ENCODE data around the gene TAS2R40. TPM values are rescaled to one million over a fixed set of nuclear protein-coding genes. Genes with fewer than 3 reads are reported as not detected.

Gene TAS2R40
- polyA plus RNA-seq, 1 donor from 2014 or later: not detected

GRCh38 chr7:143257501-143257900, 35.7 kb downstream of the TAS2R40 start:
- TF ChIP-seq RAD21 (conservative IDR thresholded peaks at IDR 0.05) (no peak), TAF1 (IDR thresholded peaks at IDR 0.05; ENCODE audit: low read depth) (no peak), POLR2AphosphoS5 (IDR thresholded peaks at IDR 0.05) (no peak), SMC3 (conservative IDR thresholded peaks at IDR 0.05; ENCODE audit: poor library complexity) (no peak), CTCF (IDR thresholded peaks at IDR 0.05; ENCODE audit: poor library complexity, severe bottlenecking) (no peak), EZH2 (IDR thresholded peaks at IDR 0.05; ENCODE audit: borderline replicate concordance, insufficient read depth, low read length, poor library complexity, severe bottlenecking) (no peak), EP300 (conservative IDR thresholded peaks at IDR 0.05; ENCODE audit: poor library complexity, severe bottlenecking) (no peak), MXI1 (conservative IDR thresholded peaks at IDR 0.05; ENCODE audit: poor library complexity, severe bottlenecking) (no peak), REST (IDR thresholded peaks at IDR 0.05; ENCODE audit: borderline replicate concordance) (no peak)
- no peaks in the 10 kb centered on the region for H4K20me1 ChIP-seq (ENCODE audit: insufficient read depth)
- no peaks in the 10 kb centered on the region for H3K9me2 ChIP-seq (ENCODE audit: insufficient read depth, low read length)

GRCh38 chr7:143258831-143259230, 37.0 kb downstream of the TAS2R40 start:
- Histone ChIP-seq H3K9ac (ENCODE audit: low read length) (no peak overlapping the region), H2AFZ (ENCODE audit: low read depth, low read length) (no peak overlapping the region), H3K79me2 (replicated peaks; ENCODE audit: insufficient read depth, low read length) (no peaks in the 10 kb centered on the region), H3F3A (ENCODE audit: insufficient read depth, low read length, poor library complexity, severe bottlenecking) (no peaks in the 10 kb centered on the region), H3K36me3 (ENCODE audit: insufficient read depth, low read length) (no peaks in the 10 kb centered on the region), H4K20me1 (ENCODE audit: insufficient read depth) (no peaks in the 10 kb centered on the region), H3K9me2 (ENCODE audit: insufficient read depth, low read length) (no peaks in the 10 kb centered on the region), H3K27ac (ENCODE audit: low read length) (no peak overlapping the region), H3K9me3 (ENCODE audit: low read length) (no peaks in the 10 kb centered on the region), H3K27me3 (ENCODE audit: insufficient read depth, low read depth, low read length) (no peaks in the 10 kb centered on the region), H3K4me2 (ENCODE audit: low read length) (no peak overlapping the region), H3K4me3 (ENCODE audit: low read length) (no peak overlapping the region)
- TF ChIP-seq MXI1 (conservative IDR thresholded peaks at IDR 0.05; ENCODE audit: poor library complexity, severe bottlenecking): no peak
- TF ChIP-seq RAD21 (conservative IDR thresholded peaks at IDR 0.05): no peak
- TF ChIP-seq REST (IDR thresholded peaks at IDR 0.05; ENCODE audit: borderline replicate concordance): no peak
- no peak for TF ChIP-seq SMC3 (conservative IDR thresholded peaks at IDR 0.05; ENCODE audit: poor library complexity)
- no peak for TF ChIP-seq EZH2 (IDR thresholded peaks at IDR 0.05; ENCODE audit: borderline replicate concordance, insufficient read depth, low read length, poor library complexity, severe bottlenecking)
- no peak for TF ChIP-seq CTCF (IDR thresholded peaks at IDR 0.05; ENCODE audit: poor library complexity, severe bottlenecking)
- TF ChIP-seq EP300 (conservative IDR thresholded peaks at IDR 0.05; ENCODE audit: poor library complexity, severe bottlenecking): no peak
- TF ChIP-seq TAF1 (IDR thresholded peaks at IDR 0.05; ENCODE audit: low read depth): no peak
- TF ChIP-seq POLR2AphosphoS5 (IDR thresholded peaks at IDR 0.05): no peak

More at GRCh38 chr7:143257501-143257900, 35.7 kb downstream of the TAS2R40 start:
- Histone ChIP-seq H3K27ac (ENCODE audit: low read length) (no peak overlapping the region), H3F3A (ENCODE audit: insufficient read depth, low read length, poor library complexity, severe bottlenecking) (no peaks in the 10 kb centered on the region), H3K27me3 (ENCODE audit: insufficient read depth, low read depth, low read length) (no peaks in the 10 kb centered on the region), H3K79me2 (replicated peaks; ENCODE audit: insufficient read depth, low read length) (no peaks in the 10 kb centered on the region), H3K4me2 (ENCODE audit: low read length) (no peak overlapping the region), H3K9ac (ENCODE audit: low read length) (no peak overlapping the region), H2AFZ (ENCODE audit: low read depth, low read length) (no peak overlapping the region), H3K4me3 (ENCODE audit: low read length) (no peak overlapping the region), H3K9me3 (ENCODE audit: low read length) (no peaks in the 10 kb centered on the region), H3K36me3 (ENCODE audit: insufficient read depth, low read length) (no peaks in the 10 kb centered on the region)
